Neural crest cell (in vitro differentiated cells): ENCODE measurements around the gene DERA. TPM values are rescaled to one million over a fixed set of nuclear protein-coding genes. Genes with fewer than 3 reads are reported as not detected.
"Not testable (repeated sequence)": the region's sequence is repeated elsewhere in the genome, so short reads cannot be mapped to it uniquely, and the experiment has no call there.

Source experiments
- DNase-seq: peaks from one replicate; pipeline ENCODE4 v3.0.0; 2021; ENCODE audit warnings: low read depth, mixed read lengths, low spot score
- H3K27ac Mint-ChIP-seq: one replicate; pipeline ENCODE4 v1.8.0; 2021; ENCODE audit warnings: mild to moderate bottlenecking, mixed read lengths; ENCODE audit not compliant: unreplicated experiment
- H3K27me3 Mint-ChIP-seq: 2 replicates; pipeline ENCODE4 v1.8.0; 2021; ENCODE audit warnings: low read depth, mild to moderate bottlenecking, mixed read lengths
- H3K36me3 Mint-ChIP-seq: 2 replicates; pipeline ENCODE4 v1.8.0; 2021; ENCODE audit warnings: low read depth, mild to moderate bottlenecking, mixed read lengths
- H3K4me1 Mint-ChIP-seq: 2 replicates; pipeline ENCODE4 v1.8.0; 2021; ENCODE audit warnings: mixed read lengths
- H3K4me3 Mint-ChIP-seq: one replicate; pipeline ENCODE4 v1.8.0; 2021; ENCODE audit warnings: mild to moderate bottlenecking, mixed read lengths
- H3K9me3 Mint-ChIP-seq: 2 replicates; pipeline ENCODE4 v1.8.0; 2021; ENCODE audit warnings: mixed read lengths
- total RNA-seq: library from RNA; stranded (reverse); gene quantifications from 2 replicates; pipeline ENCODE4 v1.2.1, GENCODE V29; 2021
- TF ChIP-seq, protein P1 (sequence below): fragments of 200-600 bp; sonication (generic); conservative IDR thresholded peaks from 2 replicates; pipeline ENCODE4 v1.5.0; 2021; ENCODE audit warnings: antibody characterized with exemption, mild to moderate bottlenecking

Gene DERA
- total RNA-seq, 1 donor from 2014 or later, result 34.1 TPM

GRCh38 chr12:16002880-16003279, 91.7 kb downstream of the DERA start:
- TF ChIP-seq, protein P1, sequence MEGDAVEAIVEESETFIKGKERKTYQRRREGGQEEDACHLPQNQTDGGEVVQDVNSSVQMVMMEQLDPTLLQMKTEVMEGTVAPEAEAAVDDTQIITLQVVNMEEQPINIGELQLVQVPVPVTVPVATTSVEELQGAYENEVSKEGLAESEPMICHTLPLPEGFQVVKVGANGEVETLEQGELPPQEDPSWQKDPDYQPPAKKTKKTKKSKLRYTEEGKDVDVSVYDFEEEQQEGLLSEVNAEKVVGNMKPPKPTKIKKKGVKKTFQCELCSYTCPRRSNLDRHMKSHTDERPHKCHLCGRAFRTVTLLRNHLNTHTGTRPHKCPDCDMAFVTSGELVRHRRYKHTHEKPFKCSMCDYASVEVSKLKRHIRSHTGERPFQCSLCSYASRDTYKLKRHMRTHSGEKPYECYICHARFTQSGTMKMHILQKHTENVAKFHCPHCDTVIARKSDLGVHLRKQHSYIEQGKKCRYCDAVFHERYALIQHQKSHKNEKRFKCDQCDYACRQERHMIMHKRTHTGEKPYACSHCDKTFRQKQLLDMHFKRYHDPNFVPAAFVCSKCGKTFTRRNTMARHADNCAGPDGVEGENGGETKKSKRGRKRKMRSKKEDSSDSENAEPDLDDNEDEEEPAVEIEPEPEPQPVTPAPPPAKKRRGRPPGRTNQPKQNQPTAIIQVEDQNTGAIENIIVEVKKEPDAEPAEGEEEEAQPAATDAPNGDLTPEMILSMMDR, result no peak
- Mint-ChIP-seq H3K4me1 (no peaks in the 10 kb centered on the region), H3K27ac (no peak overlapping the region), H3K36me3 (peaks cover 5% of the 10 kb centered on the region), H3K27me3 (no peaks in the 10 kb centered on the region), H3K9me3 (no peaks in the 10 kb centered on the region), H3K4me3 (no peak overlapping the region)
- no peak for DNase-seq

- H3K9me3 Mint-ChIP-seq, result no peaks in the 10 kb centered on the region
- H3K27ac Mint-ChIP-seq, result no peak overlapping the region
- no peak for DNase-seq
- H3K4me3 Mint-ChIP-seq, result no peak overlapping the region
- peaks cover 5% of the 10 kb centered on the region for H3K36me3 Mint-ChIP-seq
- H3K4me1 Mint-ChIP-seq, result no peaks in the 10 kb centered on the region
- TF ChIP-seq, protein P1, result no peak
- no peaks in the 10 kb centered on the region for H3K27me3 Mint-ChIP-seq
These were observed 92.3 kb downstream of the DERA start for GRCh38 chr12:16003460-16003859.

GRCh38 chr12:16006752-16007151, 95.6 kb downstream of the DERA start:
- H3K27ac Mint-ChIP-seq, result no peak overlapping the region
- no peaks in the 10 kb centered on the region for H3K4me1 Mint-ChIP-seq
- TF ChIP-seq, protein P1, result no peak
- no peaks in the 10 kb centered on the region for H3K9me3 Mint-ChIP-seq
- H3K27me3 Mint-ChIP-seq, result no peaks in the 10 kb centered on the region
- peaks cover 2% of the 10 kb centered on the region for H3K36me3 Mint-ChIP-seq
- H3K4me3 Mint-ChIP-seq, result no peak overlapping the region
- DNase-seq, result no peak

DNA sequence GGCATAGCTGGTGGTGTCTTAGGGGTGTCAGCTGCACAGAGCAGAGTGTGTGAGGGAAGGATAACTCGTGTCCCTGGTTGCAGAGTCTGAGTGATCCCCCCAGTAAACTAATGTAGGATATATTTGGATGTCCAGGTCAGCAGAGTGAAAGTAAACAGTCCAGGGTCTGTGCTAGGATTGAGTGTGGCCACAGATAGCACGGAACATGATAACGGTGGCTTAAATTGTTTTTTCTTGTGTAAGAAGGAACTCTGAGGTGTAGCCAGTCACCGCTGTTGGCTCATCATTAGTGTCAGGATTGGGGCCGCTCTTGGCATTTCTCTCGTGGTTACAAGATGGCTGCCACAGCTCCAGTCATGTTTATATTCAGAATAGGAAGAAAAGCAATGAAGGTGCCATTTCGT, 97.3 kb downstream of the DERA start:
- H3K9me3 Mint-ChIP-seq, result peaks cover 7% of the 10 kb centered on the region
- no peak overlapping the region for H3K4me3 Mint-ChIP-seq
- no peaks in the 10 kb centered on the region for H3K27me3 Mint-ChIP-seq
- peak overlapping the region; percentile 28 for H3K27ac Mint-ChIP-seq
- no peaks in the 10 kb centered on the region for H3K4me1 Mint-ChIP-seq
- H3K36me3 Mint-ChIP-seq, result peaks cover 15% of the 10 kb centered on the region
- DNase-seq, result no peak
- TF ChIP-seq, protein P1, result no peak

DNA sequence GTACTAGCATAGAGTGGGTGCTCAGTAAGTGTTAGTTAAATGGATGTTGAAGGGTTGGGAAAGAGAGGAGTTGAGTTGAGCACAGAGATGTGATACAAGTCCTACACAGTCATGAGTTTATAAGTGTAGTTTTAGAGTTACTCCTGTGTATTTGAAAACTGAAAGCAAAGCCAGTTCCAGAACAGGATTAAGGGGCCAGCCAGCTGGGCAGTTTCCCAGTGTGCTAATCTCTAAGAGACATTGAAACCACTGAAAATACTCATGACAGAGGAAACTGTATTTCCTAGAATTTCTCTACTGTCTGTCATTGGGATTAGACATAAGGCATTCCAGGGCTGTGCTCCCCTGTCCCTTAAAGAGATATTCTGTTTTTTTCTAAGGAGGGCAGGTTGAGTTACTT, 101.0 kb downstream of the DERA start:
- TF ChIP-seq, protein P1, result no peak
- Mint-ChIP-seq H3K27me3 (no peaks in the 10 kb centered on the region), H3K36me3 (peaks cover 40% of the 10 kb centered on the region), H3K9me3 (peaks cover 19% of the 10 kb centered on the region), H3K27ac (no peak overlapping the region), H3K4me3 (no peak overlapping the region), H3K4me1 (no peaks in the 10 kb centered on the region)
- no peak for DNase-seq

GRCh38 chr12:16013722-16014121, 102.6 kb downstream of the DERA start:
- not testable (repeated sequence) for DNase-seq, H3K4me3 Mint-ChIP-seq, H3K27me3 Mint-ChIP-seq, H3K27ac Mint-ChIP-seq, H3K4me1 Mint-ChIP-seq
- Mint-ChIP-seq H3K9me3 (peaks cover 22% of the 10 kb centered on the region), H3K36me3 (peaks cover 51% of the 10 kb centered on the region)

DNA sequence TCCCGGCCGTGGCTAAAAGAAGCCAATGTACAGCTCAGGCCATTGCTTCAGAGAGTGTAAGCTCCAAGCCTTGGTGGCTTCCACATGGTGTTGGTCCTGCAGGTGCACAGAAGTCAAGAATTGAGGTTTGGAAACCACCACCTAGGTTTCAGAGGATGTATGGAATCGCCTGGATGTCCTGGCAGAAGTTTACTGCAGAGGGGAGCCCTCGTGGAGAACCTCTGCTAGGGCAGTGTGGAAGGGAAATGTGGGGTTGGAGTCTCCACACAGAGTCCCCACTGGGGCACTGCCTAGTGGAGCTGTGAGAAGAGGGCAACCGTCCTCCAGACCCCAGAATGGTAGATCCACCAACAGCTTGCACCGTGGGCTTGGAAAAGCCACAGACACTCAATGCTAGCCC, 103.3 kb downstream of the DERA start:
- H3K27me3 Mint-ChIP-seq, DNase-seq, H3K4me3 Mint-ChIP-seq, H3K27ac Mint-ChIP-seq, H3K4me1 Mint-ChIP-seq: not testable (repeated sequence)
- Mint-ChIP-seq H3K36me3 (peaks cover 56% of the 10 kb centered on the region), H3K9me3 (peaks cover 22% of the 10 kb centered on the region)
